MCF 10A (cell line): Measurements from ENCODE around the gene EDAR. TPM values are rescaled to one million over a fixed set of nuclear protein-coding genes. Genes with fewer than 3 reads are reported as not detected.

ENCODE experiments used
- BruUV-seq: library from RNA; stranded (reverse); fragments of 400-500 nt; replicated peaks from 2 replicates; lab custom pipeline; 2021; lab: Mats Ljungman, UMichigan
- CTCF ChIA-PET: fragments of 300-600 bp; sonication (Branson Sonifier 250); formaldehyde crosslinking; extraction: SDS; loops from one replicate; lab custom pipeline; 2021; ENCODE audit warnings: antibody characterized with exemption, inconsistent platforms; lab: Yijun Ruan, JAX
- POLR2A ChIA-PET: fragments of 300-600, 350-650 bp; sonication (Branson Sonifier 250); formaldehyde crosslinking; extraction: SDS; loops from one replicate; lab custom pipeline; 2020; ENCODE audit warnings: antibody characterized with exemption, inconsistent platforms; lab: Yijun Ruan, JAX
- DNase-seq: peaks from one replicate; pipeline ENCODE4 v3.0.0-alpha.2; 2018; ENCODE audit not compliant: unreplicated experiment
- H3K27ac Mint-ChIP-seq: one replicate; pipeline ENCODE4 v1.8.0; 2022; ENCODE audit warnings: mild to moderate bottlenecking, low read depth, mixed read lengths; ENCODE audit not compliant: unreplicated experiment
- H3K27me3 Mint-ChIP-seq: one replicate; pipeline ENCODE4 v1.8.0; 2022; ENCODE audit warnings: mixed read lengths; ENCODE audit not compliant: insufficient read depth, unreplicated experiment
- H3K36me3 Mint-ChIP-seq: one replicate; pipeline ENCODE4 v1.8.0; 2022; ENCODE audit warnings: mild to moderate bottlenecking, moderate library complexity, mixed read lengths; ENCODE audit not compliant: insufficient read depth, unreplicated experiment
- H3K4me1 Mint-ChIP-seq: one replicate; pipeline ENCODE4 v1.8.0; 2022; ENCODE audit warnings: mixed read lengths; ENCODE audit not compliant: insufficient read depth, unreplicated experiment
- H3K4me3 Mint-ChIP-seq: one replicate; pipeline ENCODE4 v1.8.0; 2022; ENCODE audit warnings: mild to moderate bottlenecking, moderate library complexity, mixed read lengths; ENCODE audit not compliant: unreplicated experiment
- H3K9me3 Mint-ChIP-seq: one replicate; pipeline ENCODE4 v1.8.0; 2022; ENCODE audit warnings: mixed read lengths; ENCODE audit not compliant: unreplicated experiment
- intact Hi-C: fragments of 100-400 bp; cut with micrococcal nuclease; formaldehyde crosslinking; loops from 2 replicates; pipeline ENCODE4 v1.14.1; 2022
- total RNA-seq: library from RNA; stranded (reverse); gene quantifications from 2 replicates; pipeline ENCODE4 v1.2.3, GENCODE V29; 2022
- TF ChIP-seq, protein P1 (sequence below): fragments of 200-600 bp; IDR thresholded peaks from one replicate; pipeline ENCODE4 v1.8.0; 2022; ENCODE audit warnings: antibody characterized with exemption, mild to moderate bottlenecking; ENCODE audit not compliant: unreplicated experiment

The EDAR gene
- total RNA-seq, 1 experiment from 2014 or later = 0.14 TPM

GRCh38 chr2:108943751-108944150, 45.3 kb downstream of the EDAR start:
- intact Hi-C loops = no loop called here
- TF ChIP-seq, protein P1, sequence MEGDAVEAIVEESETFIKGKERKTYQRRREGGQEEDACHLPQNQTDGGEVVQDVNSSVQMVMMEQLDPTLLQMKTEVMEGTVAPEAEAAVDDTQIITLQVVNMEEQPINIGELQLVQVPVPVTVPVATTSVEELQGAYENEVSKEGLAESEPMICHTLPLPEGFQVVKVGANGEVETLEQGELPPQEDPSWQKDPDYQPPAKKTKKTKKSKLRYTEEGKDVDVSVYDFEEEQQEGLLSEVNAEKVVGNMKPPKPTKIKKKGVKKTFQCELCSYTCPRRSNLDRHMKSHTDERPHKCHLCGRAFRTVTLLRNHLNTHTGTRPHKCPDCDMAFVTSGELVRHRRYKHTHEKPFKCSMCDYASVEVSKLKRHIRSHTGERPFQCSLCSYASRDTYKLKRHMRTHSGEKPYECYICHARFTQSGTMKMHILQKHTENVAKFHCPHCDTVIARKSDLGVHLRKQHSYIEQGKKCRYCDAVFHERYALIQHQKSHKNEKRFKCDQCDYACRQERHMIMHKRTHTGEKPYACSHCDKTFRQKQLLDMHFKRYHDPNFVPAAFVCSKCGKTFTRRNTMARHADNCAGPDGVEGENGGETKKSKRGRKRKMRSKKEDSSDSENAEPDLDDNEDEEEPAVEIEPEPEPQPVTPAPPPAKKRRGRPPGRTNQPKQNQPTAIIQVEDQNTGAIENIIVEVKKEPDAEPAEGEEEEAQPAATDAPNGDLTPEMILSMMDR = no peak
- DNase-seq = no peak
- no peaks in the 10 kb centered on the region for H3K4me1 Mint-ChIP-seq
- H3K36me3 Mint-ChIP-seq = no peaks in the 10 kb centered on the region
- H3K27ac Mint-ChIP-seq = no peak overlapping the region
- no peaks in the 10 kb centered on the region for H3K27me3 Mint-ChIP-seq
- ChIA-PET CTCF (no interaction called here), POLR2A (interaction anchor here (1.0 kb wide), 1 partner anchor 28 kb away, joined by 4 read pairs; no protein-coding TSS in a partner anchor)
- no peak overlapping the region for H3K4me3 Mint-ChIP-seq
- peaks cover 15% of the 10 kb centered on the region for H3K9me3 Mint-ChIP-seq
- BruUV-seq = no TSS peak

GRCh38 chr2:108942888-108943287, 46.1 kb downstream of the EDAR start:
- no peaks in the 10 kb centered on the region for H3K4me1 Mint-ChIP-seq
- no peaks in the 10 kb centered on the region for H3K27me3 Mint-ChIP-seq
- no peak overlapping the region for H3K27ac Mint-ChIP-seq

GRCh38 chr2:108942231-108942825, 46.7 kb downstream of the EDAR start:
- Mint-ChIP-seq H3K4me3 (no peak overlapping the region), H3K27me3 (no peaks in the 10 kb centered on the region), H3K27ac (no peak overlapping the region), H3K36me3 (no peaks in the 10 kb centered on the region), H3K9me3 (peaks cover 8% of the 10 kb centered on the region), H3K4me1 (no peaks in the 10 kb centered on the region)
- ChIA-PET CTCF (no interaction called here), POLR2A (no interaction called here)
- TF ChIP-seq, protein P1 = no peak
- intact Hi-C loops = no loop called here
- no TSS peak for BruUV-seq
- DNase-seq = no peak

More at GRCh38 chr2:108942888-108943287, 46.1 kb downstream of the EDAR start:
- no peaks in the 10 kb centered on the region for H3K36me3 Mint-ChIP-seq
- H3K9me3 Mint-ChIP-seq = peaks cover 10% of the 10 kb centered on the region
- ChIA-PET CTCF (no interaction called here), POLR2A (interaction anchor here (1.0 kb wide), 1 partner anchor 29 kb away, joined by 4 read pairs; no protein-coding TSS in a partner anchor)
- intact Hi-C loops = no loop called here
- no peak for DNase-seq
- BruUV-seq = no TSS peak
- TF ChIP-seq, protein P1 = no peak
- H3K4me3 Mint-ChIP-seq = no peak overlapping the region

DNA sequence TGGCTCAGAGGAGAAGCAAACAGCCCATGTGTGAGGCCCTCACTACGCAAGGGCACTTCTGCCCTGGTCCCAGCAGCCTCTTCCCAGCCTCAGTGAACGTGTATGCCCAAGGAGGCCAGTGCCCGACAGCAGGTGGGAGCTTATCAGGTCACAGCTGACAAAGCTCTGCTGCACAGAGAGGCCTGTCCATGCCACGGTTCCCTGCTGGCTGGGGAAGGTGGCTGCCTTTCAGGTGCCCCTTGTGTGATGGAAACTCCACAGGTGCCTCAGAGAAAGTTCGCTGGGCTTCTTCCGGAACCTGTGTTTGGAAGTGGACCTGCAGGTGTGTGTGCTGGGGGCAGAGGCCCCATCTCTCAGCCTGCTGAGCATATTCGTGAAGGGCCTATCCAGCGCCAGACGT, 47.3 kb downstream of the EDAR start:
- H3K27ac Mint-ChIP-seq = no peak overlapping the region
- H3K36me3 Mint-ChIP-seq = no peaks in the 10 kb centered on the region
- BruUV-seq = no TSS peak
- POLR2A ChIA-PET = no interaction called here
- peaks cover 7% of the 10 kb centered on the region for H3K9me3 Mint-ChIP-seq
- TF ChIP-seq, protein P1 = no peak
- H3K27me3 Mint-ChIP-seq = no peaks in the 10 kb centered on the region
- intact Hi-C loops = no loop called here
- CTCF ChIA-PET = interaction anchor here (0.7 kb wide), 1 partner anchor 47 kb away, joined by 4 read pairs; no protein-coding TSS in a partner anchor
- DNase-seq = no peak
- H3K4me3 Mint-ChIP-seq = no peak overlapping the region
- no peaks in the 10 kb centered on the region for H3K4me1 Mint-ChIP-seq
